WI38 (cell line): Measurements from ENCODE around the gene SLFNL1.

Source experiments
- H3K4me3 ChIP-seq: 2 replicates; pipeline ENCODE4 v1.5.1; 2011; ENCODE audit warnings: low read depth, mild to moderate bottlenecking, control low read depth, low read length
- TF ChIP-seq, protein P1 (sequence below): IDR thresholded peaks from 2 replicates; pipeline ENCODE4 v1.5.1; 2012; ENCODE audit warnings: low read depth, mild to moderate bottlenecking, control low read depth, low read length

The SLFNL1 gene

DNA sequence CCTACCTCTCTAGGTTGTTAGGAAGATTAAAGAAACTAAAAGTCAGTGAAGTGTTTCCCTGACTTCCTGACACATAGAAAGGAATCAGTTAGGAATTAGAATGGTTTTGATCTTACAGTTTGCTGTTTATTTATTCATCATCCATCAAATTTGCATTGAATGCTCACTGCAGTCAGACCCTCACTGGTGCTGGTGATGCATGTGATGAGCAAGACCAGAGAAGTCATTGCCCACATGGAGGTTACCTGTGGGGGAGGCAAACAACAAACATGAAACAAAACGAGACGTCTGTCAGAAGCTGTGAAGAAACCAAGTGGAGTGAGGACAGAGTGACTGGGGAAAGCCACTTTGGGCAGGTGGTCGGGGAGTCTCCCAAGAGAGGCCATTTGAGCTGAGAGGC lies 35.6 kb downstream of the SLFNL1 start:
- TF ChIP-seq, protein P1, sequence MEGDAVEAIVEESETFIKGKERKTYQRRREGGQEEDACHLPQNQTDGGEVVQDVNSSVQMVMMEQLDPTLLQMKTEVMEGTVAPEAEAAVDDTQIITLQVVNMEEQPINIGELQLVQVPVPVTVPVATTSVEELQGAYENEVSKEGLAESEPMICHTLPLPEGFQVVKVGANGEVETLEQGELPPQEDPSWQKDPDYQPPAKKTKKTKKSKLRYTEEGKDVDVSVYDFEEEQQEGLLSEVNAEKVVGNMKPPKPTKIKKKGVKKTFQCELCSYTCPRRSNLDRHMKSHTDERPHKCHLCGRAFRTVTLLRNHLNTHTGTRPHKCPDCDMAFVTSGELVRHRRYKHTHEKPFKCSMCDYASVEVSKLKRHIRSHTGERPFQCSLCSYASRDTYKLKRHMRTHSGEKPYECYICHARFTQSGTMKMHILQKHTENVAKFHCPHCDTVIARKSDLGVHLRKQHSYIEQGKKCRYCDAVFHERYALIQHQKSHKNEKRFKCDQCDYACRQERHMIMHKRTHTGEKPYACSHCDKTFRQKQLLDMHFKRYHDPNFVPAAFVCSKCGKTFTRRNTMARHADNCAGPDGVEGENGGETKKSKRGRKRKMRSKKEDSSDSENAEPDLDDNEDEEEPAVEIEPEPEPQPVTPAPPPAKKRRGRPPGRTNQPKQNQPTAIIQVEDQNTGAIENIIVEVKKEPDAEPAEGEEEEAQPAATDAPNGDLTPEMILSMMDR = no peak
- no peak overlapping the region for H3K4me3 ChIP-seq

- TF ChIP-seq, protein P1 = no peak
- no peak overlapping the region for H3K4me3 ChIP-seq
These were observed 36.4 kb downstream of the SLFNL1 start for GRCh38 chr1:40985161-40985560.

DNA sequence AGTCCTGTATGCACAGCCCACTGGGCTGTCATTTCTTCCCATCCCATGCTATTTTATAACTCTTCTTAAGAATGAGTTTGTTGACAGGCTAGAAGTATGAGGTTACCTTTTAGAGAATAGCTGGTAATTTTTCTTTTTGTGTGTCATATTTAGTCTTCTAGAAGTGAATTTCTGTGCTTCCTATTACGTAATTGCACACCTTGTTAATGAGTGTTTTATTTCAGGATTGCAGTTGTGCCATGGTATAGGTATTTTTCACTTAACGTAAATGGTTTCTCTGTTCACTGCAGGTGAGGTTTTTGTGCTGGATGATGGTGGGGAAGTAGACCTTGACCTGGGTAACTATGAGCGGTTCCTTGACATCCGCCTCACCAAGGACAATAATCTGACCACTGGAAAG lies 37.0 kb downstream of the SLFNL1 start:
- TF ChIP-seq, protein P1 = no peak
- no peak overlapping the region for H3K4me3 ChIP-seq

- H3K4me3 ChIP-seq = no peak overlapping the region
- TF ChIP-seq, protein P1 = no peak
These were observed 37.5 kb downstream of the SLFNL1 start for GRCh38 chr1:40984066-40984465.

DNA sequence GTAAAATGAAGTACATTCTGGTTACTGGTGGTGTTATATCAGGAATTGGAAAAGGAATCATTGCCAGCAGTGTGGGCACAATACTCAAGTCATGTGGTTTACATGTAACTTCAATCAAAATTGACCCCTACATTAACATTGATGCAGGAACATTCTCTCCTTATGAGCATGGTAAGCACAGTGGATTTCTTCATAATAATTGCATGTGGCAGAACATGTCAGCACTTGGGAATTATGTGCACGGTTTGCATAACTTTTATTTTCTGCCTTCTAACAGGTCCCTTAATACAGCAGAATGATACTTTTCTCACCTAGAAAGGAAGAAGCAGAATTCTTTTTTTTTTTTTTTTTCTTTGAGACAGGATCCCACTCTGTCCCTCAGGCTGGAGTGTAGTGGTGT lies 38.2 kb downstream of the SLFNL1 start:
- no peak overlapping the region for H3K4me3 ChIP-seq
- TF ChIP-seq, protein P1 = no peak

DNA sequence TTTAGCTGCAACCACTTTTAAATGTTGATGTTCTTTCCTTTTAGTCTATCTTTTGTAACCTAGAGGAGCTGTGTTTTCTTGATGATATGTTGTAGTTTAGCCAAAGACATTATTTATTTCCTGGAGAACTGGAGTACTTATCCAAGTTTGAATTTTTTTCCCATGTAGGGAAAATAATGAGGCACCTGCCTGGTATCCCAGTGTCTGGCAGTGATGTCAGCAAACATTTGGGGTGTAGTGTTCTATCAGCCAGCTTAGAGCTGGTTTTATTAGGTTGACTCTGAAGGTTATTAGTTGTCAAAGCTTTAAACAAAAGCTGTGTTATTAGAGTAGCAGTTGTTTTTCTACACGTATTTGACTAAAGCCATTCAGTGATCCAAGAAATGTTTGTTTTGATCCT lies 38.8 kb downstream of the SLFNL1 start:
- TF ChIP-seq, protein P1 = no peak
- no peak overlapping the region for H3K4me3 ChIP-seq

GRCh38 chr1:40981691-40982448 lies 39.7 kb downstream of the SLFNL1 start:
- TF ChIP-seq, protein P1 = no peak
- peak overlapping the region; percentile 74 for H3K4me3 ChIP-seq
